Uterus (tissue), 2 donors: ENCODE data around the gene ZNF394.

Source experiments
- CTCF ChIP-seq, 4 experiments: fragments of 200-600 bp in 2 of 4; fragments of 450-650 bp in 2 of 4; sonication (generic) in 2 of 4; IDR thresholded peaks; one replicate each; pipeline ENCODE4 v1.5.1; 2016 to 2019; ENCODE audit warnings: antibody characterized with exemption in 4 of 4, mild to moderate bottlenecking in 2 of 4, moderate library complexity in 1 of 4
- POLR2A ChIP-seq, 2 donors: fragments of 450-650 bp; IDR thresholded peaks; one replicate each; pipeline ENCODE4 v1.6.1; 2016; ENCODE audit warnings: antibody characterized with exemption in 2 of 2, mild to moderate bottlenecking in 1 of 2, moderate library complexity in 1 of 2

DNA sequence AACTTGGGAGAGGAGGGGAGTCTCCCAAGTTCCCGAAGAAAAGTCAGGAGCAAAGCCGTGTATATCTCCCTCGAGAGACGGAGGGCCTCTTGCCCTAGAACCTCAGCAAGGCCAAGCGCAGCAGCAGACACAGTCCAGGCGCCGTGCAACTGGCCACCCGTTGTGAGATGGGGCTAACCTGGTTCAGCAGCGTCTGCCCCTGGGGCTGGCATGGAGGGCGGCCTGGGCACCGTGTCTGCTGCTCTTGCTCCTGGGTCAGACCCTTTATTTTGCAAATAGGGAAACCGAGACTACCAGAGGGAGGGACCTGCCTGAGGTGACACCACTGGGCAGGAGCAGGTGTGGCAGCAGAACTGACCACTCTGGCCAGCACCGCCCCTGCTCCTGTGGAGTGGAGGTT, 47.5 kb downstream of the ZNF394 start:
- TF ChIP-seq CTCF (IDR thresholded peaks at IDR 0.05) (no peak), POLR2A (IDR thresholded peaks at IDR 0.05) (no peak)
